HL-60 (cell line): ENCODE results near the gene EVI5.

Experiments used
- DNase-seq, 2 experiments: peaks; one replicate each; pipeline ENCODE4 v3.0.0-alpha.2; 2010 to 2020; ENCODE audit warnings: low read depth in 1 of 2, low spot score in 1 of 2
- H3K27ac ChIP-seq: fragments of 250-450 bp; sonication (Bioruptor Pico); replicated peaks from 2 replicates; pipeline ENCODE4 v1.5.1; 2020; ENCODE audit warnings: mild to moderate bottlenecking, moderate library complexity
- H3K27me3 ChIP-seq: fragments of 250-450 bp; sonication (Bioruptor Pico); 2 replicates; pipeline ENCODE4 v1.5.1; 2021; ENCODE audit warnings: mild to moderate bottlenecking, moderate library complexity; ENCODE audit not compliant: insufficient read depth, poor library complexity, severe bottlenecking
- H3K4me3 ChIP-seq: replicated peaks from 2 replicates; pipeline ENCODE4 v1.5.1; 2011; ENCODE audit warnings: mild to moderate bottlenecking, control low read depth, low read length; ENCODE audit not compliant: insufficient read depth
- CTCF ChIP-seq: IDR thresholded peaks from one replicate; pipeline ENCODE4 v1.5.1; 2011; ENCODE audit warnings: low read length, control low read depth, inconsistent platforms; ENCODE audit not compliant: insufficient read depth
- GABPA ChIP-seq: IDR thresholded peaks from 2 replicates; pipeline ENCODE4 v1.6.1; 2012; ENCODE audit warnings: low read depth
- POLR2AphosphoS5 ChIP-seq: IDR thresholded peaks from 2 replicates; pipeline ENCODE4 v1.6.1; 2012; ENCODE audit warnings: low read depth
- REST ChIP-seq: IDR thresholded peaks from 2 replicates; pipeline ENCODE4 v1.6.1; 2012; ENCODE audit warnings: low read depth; ENCODE audit not compliant: insufficient replicate concordance
- SPI1 ChIP-seq: IDR thresholded peaks from 2 replicates; pipeline ENCODE4 v1.6.1; 2012; ENCODE audit warnings: low read depth, mild to moderate bottlenecking, borderline replicate concordance

Gene EVI5

DNA sequence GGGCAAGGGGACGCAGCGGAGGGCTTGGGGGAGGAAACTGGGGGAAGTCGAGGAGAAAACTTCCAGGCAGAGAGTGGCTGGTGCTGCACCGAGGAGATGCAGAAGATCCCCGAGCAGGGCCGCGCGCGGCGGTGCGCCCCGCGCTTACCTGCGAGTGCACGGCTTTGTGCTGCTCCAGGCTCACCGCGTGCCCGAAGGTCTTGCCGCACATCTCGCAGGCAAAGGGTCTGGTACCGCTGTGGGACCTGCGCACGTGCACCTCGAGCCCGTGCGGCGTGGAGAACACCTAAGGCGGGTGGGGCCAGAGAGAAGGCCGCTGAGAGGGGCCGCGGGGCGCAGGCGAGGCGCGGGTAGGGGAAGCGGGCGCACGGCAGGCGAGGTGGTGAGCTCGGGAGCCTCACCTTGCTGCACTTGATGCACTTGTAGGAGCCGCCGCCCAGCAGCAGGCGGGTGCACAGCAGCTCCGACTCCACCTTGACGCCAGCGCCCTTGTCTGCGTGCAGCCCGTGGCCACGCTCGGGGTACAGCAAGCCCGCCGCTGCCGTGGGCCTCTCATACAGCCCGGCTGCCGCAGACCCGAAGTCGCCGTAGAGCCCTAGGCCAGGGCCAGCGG is 304.6 kb downstream of the EVI5 start:
- no peak for DNase-seq
- peak overlapping the region; percentile 73 for H3K4me3 ChIP-seq
- peak overlapping the region; percentile 99 for H3K27ac ChIP-seq
- peak; percentile 6 for TF ChIP-seq REST
- TF ChIP-seq POLR2AphosphoS5: no peak; the same call in 1 of the 2 replicates
- TF ChIP-seq SPI1: no peak
- no peaks in the 10 kb centered on the region for H3K27me3 ChIP-seq

DNA sequence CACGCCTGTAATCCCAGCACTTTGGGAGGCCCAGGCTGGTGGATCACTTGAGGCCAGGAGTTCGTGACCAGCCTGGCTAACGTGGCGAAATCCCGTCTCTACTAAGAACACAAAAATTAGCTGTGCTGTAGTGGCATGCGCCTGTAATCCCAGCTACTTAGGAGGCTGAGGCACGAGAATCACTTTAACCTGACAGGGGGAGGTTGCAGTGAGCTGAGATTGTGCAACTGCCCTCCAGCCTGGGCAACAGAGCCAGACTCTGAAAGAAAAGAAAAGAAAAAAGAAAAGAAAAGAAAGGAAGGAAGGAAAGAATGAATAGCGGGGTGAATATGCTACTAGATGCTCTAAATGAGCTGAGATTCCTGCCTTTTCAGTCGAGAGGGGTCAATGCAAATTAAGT is 305.3 kb downstream of the EVI5 start:
- peak overlapping the region; percentile 73 for H3K4me3 ChIP-seq
- DNase-seq: peak in 1 of 2 experiments; percentile 51
- H3K27ac ChIP-seq: peak overlapping the region; percentile 99
- H3K27me3 ChIP-seq: no peaks in the 10 kb centered on the region
- TF ChIP-seq CTCF (no peak), POLR2AphosphoS5 (no peak), SPI1 (no peak), GABPA (no peak), REST (no peak)

GRCh38 chr1:92478393-92478792 is 306.5 kb downstream of the EVI5 start:
- H3K4me3 ChIP-seq: peak overlapping the region; percentile 73
- DNase-seq: peak in 1 of 2 experiments; percentile 51

More at GRCh38 chr1:92478393-92478792, 306.5 kb downstream of the EVI5 start:
- no peak for TF ChIP-seq CTCF
- TF ChIP-seq POLR2AphosphoS5: peak; percentile 50; the same call in 1 of the 2 replicates
- TF ChIP-seq REST: no peak
- TF ChIP-seq SPI1: no peak
- TF ChIP-seq GABPA: no peak
- Histone ChIP-seq H3K27me3 (no peaks in the 10 kb centered on the region), H3K27ac (peak overlapping the region; percentile 99)
